Fibroblast of lung (primary cell): ENCODE results near the gene CUEDC1.

Source experiments
- CTCF ChIP-seq, 2 donors: IDR thresholded peaks in 1 of 2; conservative IDR thresholded peaks in 1 of 2; 1 replicate in 1 of 2; 2 replicates in 1 of 2; pipeline ENCODE4 v1.5.1; 2011 to 2012; ENCODE audit warnings: low read length in 2 of 2, control low read depth in 1 of 2, inconsistent platforms in 1 of 2, low read depth in 1 of 2, mild to moderate bottlenecking in 1 of 2
- EZH2 ChIP-seq: IDR thresholded peaks from 2 replicates; pipeline ENCODE4 v1.5.1; 2012; ENCODE audit warnings: low read length, control low read depth, mild to moderate bottlenecking; ENCODE audit errors: missing control alignments

GRCh38 chr17:57871155-57871554, 84.1 kb downstream of the CUEDC1 start:
- no peak for TF ChIP-seq CTCF (conservative IDR thresholded peaks at IDR 0.05 in 1 of 2, IDR thresholded peaks at IDR 0.05 in 1 of 2; ENCODE audit: low read depth in 1 of 2, low read length in 2 of 2)
- TF ChIP-seq EZH2: no peak
